GM19238 (cell line): ENCODE measurements around the gene ABLIM1.

ENCODE experiments used
- DNase-seq: peaks from one replicate; pipeline ENCODE4 v3.0.0; 2011; ENCODE audit warnings: low spot score; ENCODE audit not compliant: insufficient read length

The ABLIM1 gene

DNA sequence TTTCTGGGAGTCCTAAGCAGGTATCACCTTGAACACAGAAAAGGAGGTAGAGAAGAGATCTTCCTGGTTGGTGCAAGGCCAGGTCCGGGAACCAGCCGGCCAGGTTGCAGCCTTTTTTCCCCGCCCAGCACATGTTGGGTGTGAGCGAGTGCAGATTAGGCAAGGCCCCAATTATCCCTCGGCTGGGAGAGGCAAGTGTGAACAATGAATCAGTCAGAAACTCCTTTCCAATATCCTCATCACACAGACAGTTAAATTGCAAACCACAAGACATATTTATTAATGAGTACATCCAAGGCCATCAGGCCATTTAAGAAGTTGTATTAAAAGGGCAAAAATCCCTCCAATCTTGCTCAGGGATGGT is 138.8 kb downstream of the ABLIM1 start:
- no peak for DNase-seq

DNA sequence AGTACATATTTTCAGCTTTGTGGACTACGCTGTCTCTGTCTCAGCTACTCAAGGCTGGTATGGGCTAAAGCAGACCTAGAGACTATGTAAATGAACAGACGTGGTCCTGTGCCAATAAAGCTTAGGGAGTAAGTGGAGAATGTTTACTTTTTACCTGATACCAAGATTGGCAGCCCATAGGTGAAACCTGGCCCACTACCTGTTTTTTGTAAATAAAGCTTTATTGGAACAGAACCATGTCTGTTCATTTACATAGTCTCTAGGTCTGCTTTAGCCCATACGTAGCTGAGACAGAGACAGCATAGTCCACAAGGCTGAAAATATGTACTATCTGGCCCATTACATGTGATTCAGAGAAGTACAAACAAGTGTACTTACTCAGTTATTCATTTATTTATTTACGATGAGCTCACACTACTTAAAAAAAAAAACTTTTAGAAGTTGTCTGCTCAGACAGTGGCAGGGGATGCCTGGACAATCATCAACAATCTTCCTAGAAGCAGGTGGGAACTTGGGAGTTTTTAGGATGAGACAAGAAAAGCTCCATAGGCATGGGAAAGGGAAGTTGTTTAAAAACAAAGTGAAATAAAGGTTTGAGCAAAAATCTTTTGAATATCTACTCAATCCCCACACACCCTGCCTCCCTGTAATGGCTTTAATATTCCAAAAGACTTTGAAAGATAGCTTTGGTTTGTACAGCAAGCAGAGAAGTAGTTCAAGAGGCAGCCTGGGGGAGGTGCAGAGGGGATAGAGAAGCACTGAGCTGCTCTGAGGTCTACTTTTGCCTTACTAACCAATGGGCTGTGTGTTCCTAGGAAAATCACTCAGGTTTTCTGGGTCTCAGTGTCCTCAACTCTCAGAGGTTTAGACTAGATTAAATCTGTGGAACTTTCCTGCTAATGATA is 139.4 kb downstream of the ABLIM1 start:
- DNase-seq = no peak

DNA sequence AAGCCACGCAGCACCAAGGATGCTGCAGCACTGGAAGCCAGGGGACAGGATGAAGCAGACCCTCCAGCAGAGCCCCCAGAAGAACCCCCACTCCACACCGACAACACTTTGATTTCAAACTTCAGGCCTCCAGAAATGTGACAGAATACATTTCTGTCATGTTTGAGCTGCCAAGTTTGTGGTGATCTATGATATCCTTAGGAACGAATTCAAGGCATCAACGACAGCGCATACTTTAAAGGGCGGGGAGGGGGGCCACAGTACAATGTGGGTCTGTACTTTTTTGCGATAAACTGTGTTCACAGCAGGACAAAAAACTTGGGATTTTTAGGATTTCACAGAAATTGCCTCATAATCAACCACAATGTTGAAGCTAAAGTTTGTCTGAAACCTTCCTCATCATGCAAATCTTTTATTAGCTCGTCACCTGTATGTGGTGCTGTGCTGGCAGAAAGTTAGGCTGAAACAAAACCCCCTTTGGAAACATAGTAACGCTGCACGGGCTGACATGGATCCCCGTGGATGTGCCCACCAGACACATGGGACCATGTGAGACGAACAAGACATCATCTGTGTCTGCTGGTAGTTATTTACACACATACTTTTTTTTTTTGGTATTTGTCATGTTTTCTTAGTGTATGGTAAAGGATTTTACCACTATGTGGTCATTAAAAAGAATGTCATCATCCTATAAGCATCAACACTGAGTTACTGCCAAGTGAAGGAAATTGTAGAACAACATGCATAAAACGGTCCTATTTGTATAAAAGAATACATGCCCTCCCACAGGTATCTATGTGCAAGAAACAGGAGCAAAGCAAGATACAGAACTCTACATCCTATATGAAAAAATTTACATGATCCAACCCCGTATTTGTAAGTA is 140.5 kb downstream of the ABLIM1 start:
- no peak for DNase-seq

DNA sequence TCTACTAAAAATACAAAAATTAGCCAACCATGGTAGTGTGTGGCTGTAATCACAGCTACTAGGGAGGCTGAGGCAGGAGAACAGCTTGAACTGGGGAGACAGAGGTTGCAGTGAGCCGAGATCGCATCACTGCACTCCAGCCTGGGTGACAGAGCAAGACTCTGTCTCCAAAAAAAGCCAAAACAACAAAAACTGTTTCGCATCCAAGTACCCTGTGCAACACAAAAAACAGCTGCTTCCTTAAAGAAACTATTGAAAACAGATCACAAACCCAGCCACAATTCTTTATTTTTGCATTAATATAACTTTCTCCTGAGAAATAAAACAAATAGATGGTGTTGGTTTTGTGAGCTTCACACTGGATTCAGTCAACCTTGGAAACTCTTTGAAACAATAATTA is 141.7 kb downstream of the ABLIM1 start:
- DNase-seq = no peak

DNA sequence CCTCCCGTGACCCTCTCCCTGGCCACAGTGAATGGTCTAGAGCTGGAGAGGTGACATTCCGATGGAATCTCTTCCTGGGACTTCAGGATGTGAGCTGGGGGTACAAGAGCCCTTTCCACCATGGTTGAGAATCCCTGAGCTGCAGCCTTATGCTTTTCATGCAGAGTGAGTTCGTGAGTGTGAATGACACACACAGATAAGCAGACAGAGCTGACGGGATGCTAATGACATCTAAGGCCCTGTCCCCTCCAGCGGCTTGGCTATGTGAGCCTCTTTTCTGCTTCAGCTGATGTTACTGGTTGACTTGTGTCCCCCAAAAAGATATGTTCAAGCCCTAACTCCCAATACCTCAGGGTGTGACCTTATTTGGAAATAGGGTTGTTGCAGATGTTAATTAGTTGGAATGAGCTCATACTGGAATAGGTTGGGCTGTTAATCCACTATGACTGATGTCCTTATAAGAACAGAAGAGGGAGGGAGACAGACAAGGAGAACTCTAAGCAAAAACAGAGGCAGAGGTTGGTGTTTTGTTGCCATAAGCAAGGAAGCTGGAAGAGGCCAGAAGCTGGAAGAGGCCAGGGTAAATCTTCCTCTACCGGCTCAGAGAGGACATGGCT is 142.7 kb downstream of the ABLIM1 start:
- DNase-seq = no peak

DNA sequence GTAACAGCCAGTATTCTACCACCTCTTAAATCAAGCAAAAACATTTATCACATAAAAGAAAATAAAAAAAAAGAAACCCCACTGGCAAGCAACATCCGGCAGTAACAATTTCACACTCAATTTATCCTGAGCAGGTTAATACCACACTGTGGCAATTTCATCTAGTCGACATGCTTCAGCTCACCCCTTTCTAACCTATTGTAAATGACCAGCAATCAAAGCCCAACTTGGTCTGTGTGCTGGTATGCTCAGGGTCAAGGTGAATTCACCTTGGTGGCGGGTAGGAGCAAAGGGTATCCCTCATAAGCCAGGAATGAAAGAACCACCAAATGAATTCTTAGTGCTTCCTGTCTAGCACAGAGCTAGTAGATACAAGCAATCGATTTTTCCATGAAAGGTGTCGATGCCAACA is 144.7 kb downstream of the ABLIM1 start:
- DNase-seq = no peak

DNA sequence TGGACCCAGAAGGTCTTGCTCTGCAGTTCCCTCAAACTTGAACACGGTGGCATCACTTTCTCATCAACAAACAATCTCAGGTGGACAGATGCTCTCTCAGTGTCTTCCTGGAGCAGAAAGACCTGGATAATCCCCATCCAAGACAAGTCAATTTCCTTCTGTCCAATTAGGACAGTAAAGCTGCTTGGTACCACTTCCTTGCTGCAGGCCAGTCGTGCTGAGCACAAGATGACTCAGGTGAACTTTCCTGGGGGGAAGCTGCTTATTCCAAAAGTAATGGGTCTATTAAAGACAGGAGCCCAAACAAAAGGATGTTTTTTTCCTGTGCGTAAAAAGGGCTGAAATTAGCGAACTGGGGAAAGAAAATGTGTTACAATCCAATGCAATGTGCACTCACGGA is 146.2 kb downstream of the ABLIM1 start:
- DNase-seq = no peak

DNA sequence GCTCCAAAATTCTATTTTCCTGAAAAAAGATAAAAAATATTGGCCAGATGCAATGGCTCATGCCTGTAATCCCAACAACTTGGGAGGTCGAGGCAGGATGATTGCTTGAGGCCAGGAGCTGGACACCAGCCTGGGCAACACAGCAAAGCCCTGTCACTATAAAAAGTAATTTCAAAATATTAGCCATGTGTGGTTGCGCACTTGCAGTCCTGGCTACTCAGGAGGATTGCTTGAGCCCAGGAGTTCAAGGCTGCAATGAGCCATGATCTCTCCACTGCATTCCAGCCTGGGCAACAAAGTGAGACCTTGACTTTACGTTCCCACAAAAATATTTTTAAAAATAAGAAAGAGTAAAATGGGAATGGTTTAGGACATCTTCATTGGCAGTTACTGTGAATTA is 149.7 kb downstream of the ABLIM1 start:
- DNase-seq = no peak

DNA sequence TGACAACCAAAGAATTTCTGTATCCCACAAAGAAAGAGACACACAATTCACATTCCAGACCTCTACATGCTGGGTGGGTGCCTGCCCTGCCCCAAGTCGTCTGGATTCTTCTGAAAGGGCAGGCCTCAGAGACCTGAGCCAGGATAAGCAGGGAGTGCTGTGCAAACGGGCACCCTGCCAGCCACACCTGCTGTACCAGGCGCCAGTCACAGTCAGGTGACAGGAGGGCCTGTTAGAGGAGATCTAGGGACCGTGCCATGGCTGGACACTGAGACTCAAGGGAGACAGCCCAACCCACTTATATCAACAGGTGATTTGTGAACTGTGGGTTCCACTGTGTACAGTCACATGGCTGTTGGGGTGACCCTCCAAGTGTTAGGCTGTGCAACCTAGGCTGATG is 150.6 kb downstream of the ABLIM1 start:
- no peak for DNase-seq

DNA sequence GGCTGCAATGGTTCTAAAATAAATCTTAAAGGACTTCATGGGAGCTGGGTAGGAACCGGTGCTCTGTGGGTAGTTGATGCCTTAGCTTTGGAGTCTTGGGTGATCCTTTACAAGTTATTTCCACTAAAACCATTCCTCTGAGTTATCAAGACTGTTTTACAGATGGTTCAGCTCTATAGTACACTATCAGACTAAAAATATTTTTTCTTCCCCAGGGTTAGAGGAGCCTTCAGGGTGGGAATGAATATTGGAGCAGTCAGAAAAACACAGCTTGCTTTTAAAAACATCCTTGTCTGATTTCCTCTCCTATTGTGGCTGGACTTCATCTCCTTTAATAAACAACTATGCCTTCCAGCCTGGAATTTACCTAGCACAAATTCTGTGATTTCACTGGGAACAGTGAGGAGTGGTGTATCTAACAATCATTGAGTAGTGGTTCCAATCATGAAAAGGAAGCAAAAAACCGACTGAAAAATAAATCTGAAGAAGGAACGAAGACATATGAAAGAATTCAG is 151.1 kb downstream of the ABLIM1 start:
- no peak for DNase-seq

DNA sequence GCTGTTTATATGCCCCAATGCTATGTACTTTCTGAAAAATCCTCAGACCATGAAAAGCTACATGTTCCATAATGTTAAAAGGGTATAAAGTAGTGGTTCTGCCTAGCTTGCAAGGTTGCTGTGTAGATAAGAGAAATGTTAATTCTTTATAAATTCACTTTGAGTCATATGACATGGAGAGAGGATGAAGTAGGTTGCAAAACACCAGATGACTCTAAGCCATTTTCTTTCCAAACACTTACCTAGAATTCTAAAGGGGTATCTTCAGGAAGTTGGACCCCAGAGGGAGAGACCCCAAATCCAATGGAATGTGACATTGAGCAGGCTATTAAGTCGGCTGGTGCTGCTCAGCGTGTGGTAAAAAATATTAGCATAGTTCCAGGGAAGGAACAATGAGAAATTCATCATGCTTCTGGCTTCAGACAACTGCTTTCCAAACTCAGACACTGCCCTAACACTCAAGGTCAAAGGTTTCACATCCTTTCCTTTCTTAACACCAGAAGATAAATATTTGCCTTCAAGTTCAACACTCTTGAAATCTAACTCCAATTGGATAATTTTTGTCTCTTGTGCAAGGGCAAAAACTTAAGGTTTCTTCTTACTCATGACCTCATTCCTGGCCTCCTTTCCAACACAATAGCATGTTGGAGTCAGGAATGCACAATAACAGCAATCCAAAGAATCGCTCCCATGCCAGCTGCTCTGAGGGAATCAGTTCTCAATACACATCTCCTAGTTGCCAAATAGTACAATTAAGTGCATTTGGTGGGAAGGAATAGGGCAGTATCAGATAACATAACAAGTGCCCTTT is 153.1 kb downstream of the ABLIM1 start:
- DNase-seq = no peak

DNA sequence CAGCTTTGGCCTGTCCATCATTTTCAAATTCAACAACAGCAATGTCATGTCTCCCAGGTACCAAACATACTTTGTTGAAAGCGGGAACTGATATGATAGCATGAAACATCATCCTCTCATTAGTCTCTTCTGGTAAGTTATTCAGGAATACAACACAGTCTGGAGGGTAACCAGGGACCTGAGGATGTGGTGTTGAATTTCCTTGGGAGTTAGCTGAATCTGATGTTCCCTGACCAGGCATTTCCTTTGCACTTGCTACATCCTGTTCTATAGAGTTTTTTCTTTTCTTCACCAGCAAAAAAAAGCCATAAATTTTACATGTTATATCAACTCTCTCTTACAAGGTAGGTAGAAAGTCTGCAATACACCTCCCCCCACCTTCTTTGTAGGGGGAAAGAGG is 156.0 kb downstream of the ABLIM1 start:
- no peak for DNase-seq

DNA sequence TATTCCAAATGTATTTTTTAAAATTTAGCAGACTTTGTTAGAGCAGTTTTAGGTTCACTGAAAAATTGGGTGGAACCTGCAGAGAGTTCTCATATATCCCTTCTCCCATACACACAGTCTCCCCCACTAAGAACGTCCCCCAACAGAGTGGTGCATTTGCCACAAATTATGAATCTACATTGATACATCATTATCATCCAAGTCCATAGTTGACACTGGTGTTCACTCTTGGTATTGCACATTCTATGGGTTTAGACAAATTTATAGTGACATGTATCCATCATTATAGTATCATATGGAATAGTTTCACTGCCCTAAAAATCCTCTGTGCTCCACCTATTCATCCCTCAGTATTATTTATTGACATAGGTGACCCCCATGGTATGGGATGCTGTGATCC is 156.4 kb downstream of the ABLIM1 start:
- no peak for DNase-seq

DNA sequence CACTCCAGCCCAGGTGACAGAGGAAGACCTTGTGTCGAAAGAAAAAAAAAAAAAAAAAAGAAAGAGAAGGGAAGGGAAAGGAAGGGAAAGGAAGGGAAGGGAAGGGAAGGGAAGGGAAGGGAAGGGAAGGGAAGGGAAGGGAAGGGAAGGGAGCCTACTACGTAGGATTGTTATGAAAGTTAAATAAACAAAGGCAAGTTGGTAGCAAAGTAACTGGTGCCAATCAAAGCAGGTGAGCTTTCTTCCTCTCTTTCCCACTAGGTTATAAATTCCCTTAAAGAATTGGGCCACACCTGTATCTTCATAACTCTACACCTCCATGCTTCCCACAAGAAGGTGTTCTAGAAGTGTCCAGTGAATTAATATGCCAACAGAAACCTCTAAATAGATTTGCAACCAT is 157.4 kb downstream of the ABLIM1 start:
- DNase-seq = no peak

DNA sequence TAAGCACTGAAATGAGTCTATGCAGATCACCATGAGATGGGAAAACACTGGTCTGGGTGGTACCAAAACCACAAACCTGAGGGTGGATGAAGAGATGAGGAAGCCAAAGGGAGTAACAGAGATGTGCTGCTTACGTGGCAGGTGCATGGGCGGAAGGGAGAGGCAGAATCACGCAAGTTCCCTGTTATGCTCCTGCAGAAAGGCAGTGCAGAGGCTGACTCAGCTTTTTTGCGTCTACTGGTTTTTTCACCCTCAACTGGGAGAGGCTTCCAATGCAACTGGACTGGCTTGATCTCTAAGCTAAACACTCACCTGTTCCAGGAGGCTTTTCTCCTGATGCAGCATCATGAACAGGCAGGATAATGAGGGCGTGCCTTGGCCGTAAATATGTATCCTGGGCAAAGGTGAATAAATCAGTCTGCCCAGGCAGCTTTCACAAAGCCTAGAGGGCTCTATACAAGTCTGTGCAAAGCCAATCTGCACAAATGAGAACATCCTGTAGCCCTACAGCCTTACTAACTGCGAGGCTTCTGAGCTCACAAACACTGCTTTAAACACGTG is 158.4 kb downstream of the ABLIM1 start:
- DNase-seq = no peak

DNA sequence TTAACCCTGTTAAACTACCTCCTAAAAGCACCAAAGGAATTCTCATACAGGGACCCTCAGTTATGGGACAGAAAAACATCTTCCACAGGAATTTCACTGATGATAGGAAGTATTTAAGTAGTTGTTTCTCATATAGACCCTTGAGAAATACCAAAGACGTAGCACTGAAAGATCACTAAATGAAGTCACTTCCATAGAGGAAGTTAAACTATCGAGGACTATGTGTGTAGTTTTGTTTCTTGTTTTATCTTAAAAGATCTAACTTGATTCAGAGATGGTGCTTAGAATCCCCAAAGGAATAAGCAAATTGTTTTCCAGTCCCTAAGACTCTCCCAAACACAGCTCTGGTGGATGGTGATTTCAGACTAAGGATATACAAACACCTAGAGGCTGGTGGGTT is 159.0 kb downstream of the ABLIM1 start:
- DNase-seq = no peak

DNA sequence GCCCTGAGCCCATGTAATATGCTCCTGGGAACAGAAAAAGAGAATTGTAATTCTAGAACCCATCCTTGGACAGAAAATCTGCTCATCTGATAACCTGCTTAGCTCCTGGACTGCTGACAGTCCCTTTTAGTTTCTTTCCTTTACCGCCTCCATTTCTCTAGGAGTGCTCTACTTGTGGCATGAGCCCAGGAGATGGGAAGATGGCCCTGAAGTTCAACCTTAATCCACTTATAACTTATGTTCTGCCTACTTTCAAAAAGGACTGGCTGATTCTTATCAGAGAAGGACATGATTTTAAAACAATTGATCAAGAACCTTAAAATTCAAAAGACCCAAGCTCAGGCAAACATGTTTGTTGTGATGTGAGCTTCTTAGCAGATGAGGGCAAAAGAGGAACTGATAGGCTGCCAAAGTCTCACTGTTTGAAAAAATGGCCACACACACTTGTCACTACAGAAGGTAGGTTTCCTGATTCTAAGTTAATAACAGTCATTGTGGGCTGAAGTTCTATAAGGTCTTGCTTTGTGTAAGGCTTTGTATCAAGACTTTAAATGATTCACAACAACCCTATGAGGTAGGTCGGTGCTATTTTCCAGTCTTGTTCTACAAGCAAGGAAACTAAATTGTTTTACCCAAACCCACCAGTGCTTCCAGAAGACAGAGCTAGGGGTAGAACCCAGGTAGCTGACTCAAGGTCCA is 159.5 kb downstream of the ABLIM1 start:
- no peak for DNase-seq

DNA sequence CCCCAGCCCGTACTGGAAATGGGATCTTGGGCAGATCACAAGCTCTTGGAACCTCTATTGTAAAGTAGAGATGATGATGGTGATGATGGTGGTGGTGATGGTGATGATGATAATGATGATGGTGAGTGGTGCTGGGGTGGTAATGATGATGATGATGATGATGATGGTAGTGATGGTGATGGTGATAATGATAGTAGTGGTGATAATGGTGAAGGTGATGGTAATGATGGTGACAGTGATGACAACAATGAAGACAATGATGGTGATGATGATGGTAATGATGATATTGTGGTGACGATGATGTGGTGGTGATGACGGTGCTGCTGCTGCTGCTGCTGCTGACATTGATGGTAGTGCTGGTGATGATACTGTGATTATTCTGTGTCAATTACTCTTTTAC is 162.8 kb downstream of the ABLIM1 start:
- no peak for DNase-seq

DNA sequence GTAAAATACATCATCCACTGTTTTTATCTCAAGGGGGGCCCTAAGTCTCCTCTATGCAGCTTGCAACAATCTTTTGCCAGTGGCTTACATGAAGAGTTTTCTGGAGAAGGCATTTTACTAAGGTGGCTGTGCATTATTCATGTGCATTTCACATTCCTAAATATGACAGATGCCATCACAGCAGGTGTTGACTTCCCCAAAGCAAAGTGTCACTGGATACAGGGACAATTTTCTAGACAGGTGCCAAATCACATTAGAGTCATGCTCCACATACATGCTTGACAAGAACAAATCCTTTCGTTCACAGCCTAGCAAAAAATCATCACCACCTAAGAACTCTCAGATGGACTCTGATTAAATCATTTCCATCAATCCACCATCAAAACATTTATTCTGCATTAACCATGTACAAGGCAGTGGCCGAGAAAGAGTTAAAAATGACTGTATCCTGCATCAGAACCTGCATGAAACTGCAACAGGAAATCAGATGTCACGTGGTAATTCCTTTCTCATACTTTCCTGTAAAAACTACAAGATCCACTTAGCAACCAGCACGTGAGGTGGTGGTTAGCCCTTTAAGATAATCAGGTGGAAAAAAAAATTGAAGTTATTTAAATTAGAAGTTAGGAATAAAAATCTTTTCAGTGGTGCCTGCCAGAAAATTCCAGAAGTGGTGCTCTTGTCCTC is 165.6 kb downstream of the ABLIM1 start:
- no peak for DNase-seq

DNA sequence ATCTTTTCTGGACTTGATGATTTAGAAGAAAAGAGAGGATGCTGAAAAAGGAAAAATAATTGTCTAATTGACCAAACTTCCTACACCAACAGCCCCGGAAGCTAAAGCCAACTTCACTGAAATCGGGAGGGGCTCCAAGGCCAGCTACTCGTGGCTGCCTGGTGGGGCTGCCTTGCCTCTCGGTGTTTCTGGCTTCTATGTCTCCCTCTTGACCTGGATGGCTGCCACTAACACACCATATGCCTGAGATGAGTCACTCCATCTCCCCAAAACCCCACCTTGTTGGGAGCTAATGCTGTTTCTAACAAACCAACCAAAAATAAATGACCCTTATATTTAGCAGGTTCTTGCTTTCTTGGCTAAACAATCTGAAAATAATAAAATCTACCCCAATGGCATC is 166.1 kb downstream of the ABLIM1 start:
- no peak for DNase-seq
